GM12892 (cell line): ENCODE data around the gene RNF175.

Experiments
- DNase-seq: peaks from one replicate; pipeline ENCODE4 v3.0.0; 2011; ENCODE audit not compliant: insufficient read length
- FAIRE-seq: peaks from 2 replicates; lab custom pipeline; 2011; peaks lifted over from hg19 to GRCh38; lab: Jason Lieb, UNC
- POLR2A ChIP-seq: IDR thresholded peaks from 2 replicates; pipeline ENCODE4 v1.6.1; 2011; ENCODE audit warnings: low read depth, low read length, control low read depth
- POLR2AphosphoS5 ChIP-seq: IDR thresholded peaks from 2 replicates; pipeline ENCODE4 v1.6.1; 2011; ENCODE audit warnings: low read depth, low read length, control low read depth
- TAF1 ChIP-seq: IDR thresholded peaks from 2 replicates; pipeline ENCODE4 v1.6.1; 2011; ENCODE audit warnings: low read depth, mild to moderate bottlenecking, control low read depth, low read length, borderline replicate concordance

Gene RNF175

DNA sequence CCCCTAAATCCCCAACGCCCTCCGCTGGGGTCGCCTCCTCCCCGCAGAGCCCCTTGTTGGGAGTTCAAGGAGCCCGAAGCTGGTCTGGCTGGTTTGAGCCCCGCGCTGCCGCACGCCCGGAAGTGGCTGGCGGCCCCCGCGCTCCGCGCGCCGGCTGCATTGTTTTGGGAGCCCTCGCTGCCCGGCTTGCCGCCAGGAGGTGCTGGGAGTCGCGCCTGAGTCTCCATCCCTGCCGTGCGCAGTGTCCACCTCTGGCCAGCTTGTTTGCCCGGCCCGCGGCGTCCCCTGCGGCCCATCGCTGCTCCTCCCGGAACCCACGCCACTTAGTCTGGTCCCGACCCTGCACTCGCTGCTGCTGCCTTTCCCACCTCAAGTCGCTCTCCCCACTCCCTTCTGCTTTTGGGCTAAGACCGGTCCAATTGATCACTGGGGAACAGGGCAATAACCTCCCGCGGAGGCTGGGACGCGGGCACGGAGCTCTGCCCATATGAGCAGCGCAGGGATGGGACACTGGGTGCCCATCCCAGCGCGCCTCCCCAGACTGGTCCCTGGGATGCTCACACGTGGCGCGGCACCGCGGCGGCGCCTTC is 31.2 kb upstream of the RNF175 start:
- FAIRE-seq (no peak), DNase-seq (peak; percentile 49)
- TF ChIP-seq POLR2A (no peak), TAF1 (no peak), POLR2AphosphoS5 (no peak)

- FAIRE-seq (no peak), DNase-seq (no peak)
- TF ChIP-seq POLR2AphosphoS5 (no peak), TAF1 (no peak), POLR2A (no peak)
Measured at GRCh38 chr4:153790500-153790865, 30.7 kb upstream of the RNF175 start.

- FAIRE-seq (no peak), DNase-seq (no peak)
- TF ChIP-seq POLR2A, result no peak
- TF ChIP-seq TAF1, result no peak
- no peak for TF ChIP-seq POLR2AphosphoS5
Measured at GRCh38 chr4:153789741-153790499, 30.1 kb upstream of the RNF175 start.

DNA sequence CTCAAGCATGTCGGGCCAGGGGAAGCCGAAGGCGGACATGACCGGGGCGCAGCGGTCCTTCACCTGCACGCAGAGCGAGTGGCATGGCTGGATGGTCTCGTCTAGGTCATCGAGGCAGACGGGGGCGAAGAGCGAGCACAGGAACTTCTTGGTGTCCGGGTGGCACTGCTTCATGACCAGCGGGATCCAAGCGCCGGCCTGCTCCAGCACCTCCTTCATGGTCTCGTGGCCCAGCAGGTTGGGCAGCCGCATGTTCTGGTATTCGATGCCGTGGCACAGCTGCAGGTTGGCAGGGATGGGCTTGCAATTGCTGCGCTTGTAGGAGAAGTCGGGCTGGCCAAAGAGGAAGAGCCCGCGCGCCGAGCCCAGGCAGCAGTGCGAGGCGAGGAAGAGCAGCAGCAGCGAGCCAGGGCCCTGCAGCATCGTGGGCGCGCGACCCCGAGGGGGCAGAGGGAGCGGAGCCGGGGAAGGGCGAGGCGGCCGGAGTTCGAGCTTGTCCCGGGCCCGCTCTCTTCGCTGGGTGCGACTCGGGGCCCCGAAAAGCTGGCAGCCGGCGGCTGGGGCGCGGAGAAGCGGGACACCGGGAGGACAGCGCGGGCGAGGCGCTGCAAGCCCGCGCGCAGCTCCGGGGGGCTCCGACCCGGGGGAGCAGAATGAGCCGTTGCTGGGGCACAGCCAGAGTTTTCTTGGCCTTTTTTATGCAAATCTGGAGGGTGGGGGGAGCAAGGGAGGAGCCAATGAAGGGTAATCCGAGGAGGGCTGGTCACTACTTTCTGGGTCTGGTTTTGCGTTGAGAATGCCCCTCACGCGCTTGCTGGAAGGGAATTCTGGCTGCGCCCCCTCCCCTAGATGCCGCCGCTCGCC is 28.8 kb upstream of the RNF175 start, which contains the start of gene SFRP2:
SFRP2 (minus strand) TSS at position 671 of the 864 bp plus-strand sequence; CDS start at position 423, 248 bp downstream.
- TF ChIP-seq POLR2AphosphoS5 (no peak), TAF1 (no peak), POLR2A (no peak)
- FAIRE-seq, result no peak
- DNase-seq, result no peak

DNA sequence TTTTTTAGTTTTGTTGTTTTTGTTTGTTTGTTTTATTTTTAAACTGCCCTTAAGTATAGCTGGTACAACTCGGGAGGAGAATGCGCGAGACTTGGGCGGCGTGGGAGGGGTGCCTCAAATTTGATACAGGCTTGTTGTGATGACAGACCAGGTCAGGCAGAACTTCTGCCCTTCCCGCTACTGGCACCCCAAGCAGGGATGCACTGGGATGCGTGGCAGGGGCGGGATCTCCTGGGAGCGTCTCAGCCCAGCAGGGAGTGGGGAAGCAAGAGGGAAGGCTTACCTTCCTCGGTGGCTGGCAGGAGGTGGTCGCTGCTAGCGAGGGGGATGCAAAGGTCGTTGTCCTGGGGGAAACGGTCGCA is 28.2 kb upstream of the RNF175 start:
- no peak for DNase-seq
- TF ChIP-seq POLR2A, result no peak
- TF ChIP-seq POLR2AphosphoS5, result no peak
- TF ChIP-seq TAF1, result no peak
- no peak for FAIRE-seq

- TF ChIP-seq POLR2AphosphoS5, result no peak
- TF ChIP-seq TAF1, result no peak
- no peak for TF ChIP-seq POLR2A
- no peak for FAIRE-seq
- DNase-seq, result no peak
Measured at GRCh38 chr4:153787575-153787974, 27.8 kb upstream of the RNF175 start.

GRCh38 chr4:153787061-153787560 is 27.3 kb upstream of the RNF175 start:
- TF ChIP-seq POLR2AphosphoS5, result no peak
- no peak for TF ChIP-seq TAF1
- no peak for TF ChIP-seq POLR2A
- no peak for FAIRE-seq
- no peak for DNase-seq

DNA sequence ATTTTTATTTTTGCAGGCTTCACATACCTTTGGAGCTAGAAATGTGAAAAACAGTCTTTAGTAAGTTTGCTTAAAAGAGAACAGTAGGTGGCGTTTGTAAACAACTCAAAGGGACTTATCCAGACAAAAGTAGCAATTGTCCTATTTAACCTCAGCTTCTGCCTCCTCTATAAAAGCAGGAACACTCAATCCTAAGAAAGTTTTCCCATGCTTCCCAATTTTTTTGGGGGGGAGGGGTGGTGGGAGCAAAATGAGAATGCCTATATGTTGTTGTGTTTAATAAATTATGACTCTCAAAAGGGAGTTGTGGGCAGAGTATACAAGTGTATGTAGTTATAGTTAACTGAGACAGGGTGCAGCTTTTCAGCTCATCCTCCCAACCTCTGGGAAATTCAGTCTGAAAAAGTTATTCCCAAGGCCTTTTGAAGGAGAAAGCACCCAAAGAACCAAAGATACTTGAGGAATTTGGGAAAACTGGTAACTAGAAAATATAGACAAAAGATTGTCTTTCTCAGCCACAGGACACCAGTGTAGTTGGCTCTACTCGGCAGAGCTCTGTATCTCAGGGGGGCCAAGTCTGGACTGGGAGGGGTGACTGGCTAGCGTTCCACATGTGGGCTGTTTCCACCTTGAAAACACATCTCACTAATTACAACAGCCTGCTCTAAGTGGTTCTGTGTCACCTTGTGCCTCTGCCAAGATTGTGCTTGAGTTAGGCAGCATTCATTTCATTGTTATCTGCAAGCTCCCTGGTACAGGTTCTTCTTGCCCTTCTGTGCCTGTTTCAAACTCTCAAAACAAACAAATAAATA is 26.3 kb upstream of the RNF175 start:
- TF ChIP-seq POLR2A, result no peak
- no peak for TF ChIP-seq TAF1
- no peak for TF ChIP-seq POLR2AphosphoS5
- no peak for DNase-seq
- peak; percentile 78 for FAIRE-seq

DNA sequence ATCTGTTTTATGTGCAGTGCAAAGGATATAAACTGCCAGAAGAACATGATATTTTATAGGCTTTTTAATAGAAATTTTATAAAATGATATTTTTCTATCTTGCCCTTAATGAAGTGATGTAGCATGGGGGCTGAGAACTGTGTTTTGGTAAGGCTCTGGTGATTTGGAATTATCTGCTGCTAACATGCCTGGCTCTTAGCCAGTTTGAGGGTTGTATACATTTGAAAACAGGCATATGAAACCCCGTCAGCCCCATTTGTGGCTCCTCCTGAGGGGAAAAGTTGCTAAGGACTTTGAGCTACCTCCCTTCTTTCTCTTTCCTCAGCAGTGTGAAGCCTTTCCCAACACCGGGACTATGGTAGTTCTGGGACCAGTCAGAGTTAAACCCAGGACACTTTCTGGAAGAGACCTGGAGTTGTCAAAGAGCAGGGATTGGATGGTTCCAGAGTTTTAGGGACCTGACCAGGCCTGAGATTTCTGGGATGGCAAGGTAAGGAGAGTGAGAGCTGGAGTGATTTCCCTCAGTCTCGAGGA is 24.4 kb upstream of the RNF175 start:
- DNase-seq (no peak), FAIRE-seq (no peak)
- TF ChIP-seq POLR2A, result no peak
- no peak for TF ChIP-seq TAF1
- no peak for TF ChIP-seq POLR2AphosphoS5

GRCh38 chr4:153782581-153782980 is 22.8 kb upstream of the RNF175 start:
- DNase-seq (no peak), FAIRE-seq (no peak)
- TF ChIP-seq POLR2AphosphoS5 (no peak), POLR2A (no peak), TAF1 (no peak)
